K562 (cell line): ENCODE measurements around the gene DMXL1. TPM values are rescaled to one million over a fixed set of nuclear protein-coding genes. Genes with fewer than 3 reads are reported as not detected.

Experiments used
- ASH1L ChIP-seq: fragments of 450-650 bp; IDR thresholded peaks from 2 replicates; pipeline ENCODE4 v1.6.1; 2018; ENCODE audit warnings: borderline replicate concordance, mild to moderate bottlenecking, low read depth; ENCODE audit not compliant: partially characterized antibody
- BCOR ChIP-seq: fragments of 450-650 bp; IDR thresholded peaks from 2 replicates; pipeline ENCODE4 v1.6.1; 2016
- BHLHE40 ChIP-seq: IDR thresholded peaks from 2 replicates; pipeline ENCODE4 v1.6.1; 2011; ENCODE audit warnings: low read length, improper control_type of control experiment
- CHCHD3 ChIP-seq: fragments of 250-450 bp; sonication (Bioruptor Pico); IDR thresholded peaks from 2 replicates; pipeline ENCODE4 v2.1.2; 2022; ENCODE audit warnings: mild to moderate bottlenecking
- DNMT1 ChIP-seq: fragments of 450-650 bp; IDR thresholded peaks from 2 replicates; pipeline ENCODE4 v1.6.1; 2016; ENCODE audit warnings: antibody characterized with exemption, mild to moderate bottlenecking
- ERF ChIP-seq: fragments of 450-650 bp; formaldehyde crosslinking; IDR thresholded peaks from 2 replicates; pipeline ENCODE4 v1.4.0; 2020; ENCODE audit warnings: mild to moderate bottlenecking, mixed read lengths
- FOXK1 ChIP-seq: sonication (generic); formaldehyde crosslinking; IDR thresholded peaks from 2 replicates; pipeline ENCODE4 v1.8.0; 2022; ENCODE audit warnings: missing genetic modification reagents, mild to moderate bottlenecking, borderline replicate concordance
- FOXK2 ChIP-seq, 2 experiments: fragments of 450-650 bp; IDR thresholded peaks in 1 of 2; conservative IDR thresholded peaks in 1 of 2; 2 replicates each; pipeline ENCODE4 v1.6.1; 2016; ENCODE audit warnings: low read depth in 2 of 2, mild to moderate bottlenecking in 1 of 2
- HDAC3 ChIP-seq: fragments of 450-650 bp; IDR thresholded peaks from 2 replicates; pipeline ENCODE4 v1.6.1; 2018; ENCODE audit warnings: borderline replicate concordance, mild to moderate bottlenecking, moderate library complexity; ENCODE audit not compliant: partially characterized antibody
- HDGF ChIP-seq: fragments of 450-650 bp; IDR thresholded peaks from 2 replicates; pipeline ENCODE4 v1.6.1; 2016
- NFIC ChIP-seq: fragments of 450-650 bp; IDR thresholded peaks from 2 replicates; pipeline ENCODE4 v1.6.1; 2017; ENCODE audit warnings: mild to moderate bottlenecking, inconsistent platforms
- NKRF ChIP-seq: fragments of 450-650 bp; IDR thresholded peaks from 2 replicates; pipeline ENCODE4 v1.6.1; 2016; ENCODE audit warnings: borderline replicate concordance
- PBX2 ChIP-seq, 2 experiments: IDR thresholded peaks in 1 of 2; conservative IDR thresholded peaks in 1 of 2; 2 replicates each; pipeline ENCODE4 v1.6.1; 2016; ENCODE audit warnings: low read depth in 2 of 2, mild to moderate bottlenecking in 1 of 2, missing compliant biosample characterization in 1 of 2, missing genetic modification characterization in 1 of 2, moderate library complexity in 1 of 2
- RAD51 ChIP-seq: fragments of 450-650 bp; IDR thresholded peaks from 2 replicates; pipeline ENCODE4 v1.7.1; 2016; ENCODE audit warnings: low read depth, mild to moderate bottlenecking, borderline replicate concordance
- SAFB ChIP-seq: fragments of 200-400 bp; formaldehyde crosslinking; IDR thresholded peaks from 2 replicates; pipeline ENCODE4 v1.6.1; 2017; ENCODE audit warnings: low read depth, low read length, borderline replicate concordance
- SRSF1 ChIP-seq: fragments of 200-400 bp; formaldehyde crosslinking; IDR thresholded peaks from 2 replicates; pipeline ENCODE4 v1.6.1; 2017; ENCODE audit warnings: mild to moderate bottlenecking, low read depth, low read length, moderate library complexity
- U2AF2 ChIP-seq: fragments of 200-400 bp; formaldehyde crosslinking; optimal IDR thresholded peaks from 2 replicates; pipeline ENCODE3; 2017; ENCODE audit warnings: low read depth, mild to moderate bottlenecking, low read length
- XRCC3 ChIP-seq: fragments of 450-650 bp; IDR thresholded peaks from 2 replicates; pipeline ENCODE4 v1.6.1; 2017; ENCODE audit warnings: mild to moderate bottlenecking, moderate library complexity
- ZFP30 ChIP-seq: fragments of 250-450 bp; sonication (Bioruptor Pico); IDR thresholded peaks from 2 replicates; pipeline ENCODE4 v1.8.0; 2022; ENCODE audit warnings: moderate library complexity, mild to moderate bottlenecking, inconsistent platforms, borderline replicate concordance
- ZFX ChIP-seq: sonication (generic); formaldehyde crosslinking; IDR thresholded peaks from 2 replicates; pipeline ENCODE4 v1.8.0; 2022; ENCODE audit warnings: mild to moderate bottlenecking, missing genetic modification reagents, moderate library complexity
- ZNF124 ChIP-seq: sonication (generic); formaldehyde crosslinking; IDR thresholded peaks from 2 replicates; pipeline ENCODE4 v1.8.1; 2022; ENCODE audit warnings: missing genetic modification reagents
- ZNF740 ChIP-seq, 3 experiments: fragments of 200-800 bp in 1 of 3; sonication (Bioruptor generic) in 1 of 3; sonication (generic) in 1 of 3; formaldehyde crosslinking in 1 of 3; IDR thresholded peaks; 2 replicates each; pipeline versions ENCODE4 v1.6.1 to v1.8.0; 2016 to 2022; ENCODE audit warnings: mild to moderate bottlenecking in 2 of 3, missing compliant biosample characterization in 2 of 3, missing genetic modification characterization in 2 of 3, missing genetic modification reagents in 1 of 3
- polyA plus RNA-seq, 8 experiments: library from polyadenylated mRNA; depleted of rRNA in 4 of 8; stranded (reverse) in 5 of 8; unstranded in 3 of 8; fragments of >200 nt; fragmentation: Nextera tagmentation in 2 of 8; fragmentation: Illumina TruSeq in 1 of 8; extraction: Ambion mirVana in 2 of 8; extraction: Trizol in 1 of 8; gene quantifications; 2 replicates each; pipeline versions ENCODE4 v1.2.1 to v1.2.3, GENCODE V29; 2011 to 2014; ENCODE audit warnings: inconsistent platforms in 1 of 8, missing spikeins in 1 of 8
- total RNA-seq, 7 experiments: library from RNA; depleted of rRNA in 6 of 7; stranded (reverse); fragments of >200 nt in 6 of 7; fragmentation: Illumina TruSeq in 2 of 7; extraction: Trizol in 2 of 7; gene quantifications; 2 replicates each; pipeline versions ENCODE4 v1.2.1 to v1.2.3, GENCODE V29; 2011 to 2021; ENCODE audit warnings: low replicate concordance in 1 of 7

DMXL1 gene
- total and polyA plus RNA-seq, 9 of the 15 experiments (the other 6 are each of a cell fraction or from before 2014, with no cell fraction given): 8.3 to 40.3 (median 30.6) TPM

GRCh38 chr5:119269061-119269944, 198.4 kb downstream of the DMXL1 start (continued):
- TF ChIP-seq ZNF740 (CRISPR knock-in tag; IDR thresholded peaks at IDR 0.05) (0 out of 2 replicates have a peak, but pooled peaks have one; percentile 29), ZNF740 (tag; IDR thresholded peaks at IDR 0.05) (no peak), HDAC3 (peak; percentile 14), BHLHE40 (no peak; the same call in 1 of the 2 replicates), FOXK1 (CRISPR knock-in tag) (no peak), ERF (no peak), ZFP30 (CRISPR knock-in tag) (no peak), ZFX (CRISPR knock-in tag) (no peak), RAD51 (no peak), SAFB (no peak), U2AF2 (no peak), ZNF124 (CRISPR knock-in tag) (no peak), NFIC (0 out of 2 replicates have a peak, but pooled peaks have one; percentile 5), BCOR (no peak; the same call in 1 of the 2 replicates), DNMT1 (no peak), XRCC3 (no peak), HDGF (no peak), FOXK2 (conservative IDR thresholded peaks at IDR 0.05 in 1 of 2, IDR thresholded peaks at IDR 0.05 in 1 of 2; ENCODE audit: low read depth in 2 of 2) (no peak), ASH1L (no peak), SRSF1 (no peak), PBX2 (CRISPR knock-in tag; IDR thresholded peaks at IDR 0.05; ENCODE audit: low read depth) (no peak), PBX2 (tag; conservative IDR thresholded peaks at IDR 0.05; ENCODE audit: low read depth) (no peak), CHCHD3 (CRISPR knock-in tag) (no peak), NKRF (no peak)
